Neuronal stem cell (in vitro differentiated cells): Measurements from ENCODE around the gene SRRM4.

ENCODE experiments used
- DNase-seq: peaks from one replicate; pipeline ENCODE4 v3.0.0-alpha.2; 2013; ENCODE audit warnings: low spot score
- H2AFZ ChIP-seq: one replicate; pipeline ENCODE4 v1.6.1; 2013; ENCODE audit warnings: mild to moderate bottlenecking, low read length, inconsistent platforms
- H2AK5ac ChIP-seq: 2 replicates; pipeline ENCODE4 v1.6.1; 2013; ENCODE audit warnings: low read depth, mild to moderate bottlenecking, inconsistent platforms, low read length, moderate library complexity, mixed read lengths
- H2BK120ac ChIP-seq: 2 replicates; pipeline ENCODE4 v1.6.1; 2013; ENCODE audit warnings: low read depth, mild to moderate bottlenecking, inconsistent platforms, low read length, moderate library complexity, mixed read lengths
- H2BK12ac ChIP-seq: one replicate; pipeline ENCODE4 v1.6.1; 2013; ENCODE audit warnings: low read length, inconsistent platforms
- H2BK15ac ChIP-seq: 2 replicates; pipeline ENCODE4 v1.6.1; 2013; ENCODE audit warnings: mild to moderate bottlenecking, low read length, inconsistent platforms, mixed read lengths
- H2BK5ac ChIP-seq: one replicate; pipeline ENCODE4 v1.6.1; 2013; ENCODE audit warnings: inconsistent platforms, mild to moderate bottlenecking, low read length, moderate library complexity
- H3K14ac ChIP-seq: one replicate; pipeline ENCODE4 v1.6.1; 2013; ENCODE audit warnings: low read length, inconsistent platforms
- H3K18ac ChIP-seq: 2 replicates; pipeline ENCODE4 v1.6.1; 2013; ENCODE audit warnings: low read length, inconsistent platforms
- H3K23ac ChIP-seq: 2 replicates; pipeline ENCODE4 v1.6.1; 2013; ENCODE audit warnings: low read depth, mild to moderate bottlenecking, mixed read lengths, low read length, inconsistent platforms; ENCODE audit not compliant: poor library complexity
- H3K27ac ChIP-seq: replicated peaks from 3 replicates; pipeline ENCODE4 v1.5.1; 2013; ENCODE audit warnings: low read length, inconsistent platforms
- H3K27me3 ChIP-seq, 3 experiments: 2 replicates each; pipeline ENCODE4 v1.6.1; 2013; ENCODE audit warnings: low read length in 3 of 3, mild to moderate bottlenecking in 2 of 3, inconsistent platforms in 1 of 3, low read depth in 1 of 3, mixed read lengths in 1 of 3, moderate library complexity in 1 of 3; ENCODE audit not compliant: control insufficient read depth in 3 of 3, insufficient read depth in 3 of 3
- H3K36me3 ChIP-seq, 2 donors: replicated peaks in 1 of 2; 2 replicates each; pipeline ENCODE4 v1.6.1; 2013; ENCODE audit warnings: low read length in 2 of 2; ENCODE audit not compliant: control insufficient read depth in 2 of 2, insufficient read depth in 2 of 2
- H3K4ac ChIP-seq: 2 replicates; pipeline ENCODE4 v1.6.1; 2013; ENCODE audit warnings: inconsistent platforms, mild to moderate bottlenecking, low read length, moderate library complexity
- H3K4me1 ChIP-seq, 2 donors: 1 replicate in 1 of 2; 2 replicates in 1 of 2; pipeline ENCODE4 v1.6.1; 2013; ENCODE audit warnings: low read length in 2 of 2, low read depth in 1 of 2; ENCODE audit not compliant: control insufficient read depth in 2 of 2, insufficient read depth in 1 of 2
- H3K4me2 ChIP-seq: one replicate; pipeline ENCODE4 v1.6.1; 2013; ENCODE audit warnings: mild to moderate bottlenecking, low read length, inconsistent platforms; ENCODE audit not compliant: insufficient read depth, poor library complexity, severe bottlenecking
- H3K4me3 ChIP-seq, 2 donors: 2 replicates each; pipeline ENCODE4 v1.5.1; 2013; ENCODE audit warnings: low read length in 2 of 2, mild to moderate bottlenecking in 2 of 2, inconsistent platforms in 1 of 2, moderate library complexity in 1 of 2
- H3K79me1 ChIP-seq: one replicate; pipeline ENCODE4 v1.6.1; 2013; ENCODE audit warnings: low read depth, mild to moderate bottlenecking, inconsistent platforms, low read length, moderate library complexity
- H3K9ac ChIP-seq: one replicate; pipeline ENCODE4 v1.6.1; 2013; ENCODE audit warnings: mild to moderate bottlenecking, low read depth, low read length, inconsistent platforms; ENCODE audit not compliant: poor library complexity
- H3K9me3 ChIP-seq, 2 donors: replicated peaks in 1 of 2; 2 replicates each; pipeline versions ENCODE3 to v1.6.1; 2013; ENCODE audit warnings: low read length in 2 of 2, mild to moderate bottlenecking in 2 of 2, inconsistent platforms in 1 of 2, low read depth in 1 of 2, mixed read lengths in 1 of 2, moderate library complexity in 1 of 2; ENCODE audit not compliant: control insufficient read depth in 2 of 2, insufficient read depth in 1 of 2
- H4K8ac ChIP-seq: one replicate; pipeline ENCODE4 v1.6.1; 2013; ENCODE audit warnings: low read depth, mild to moderate bottlenecking, inconsistent platforms, low read length, moderate library complexity
- H4K91ac ChIP-seq: one replicate; pipeline ENCODE4 v1.6.1; 2013; ENCODE audit warnings: low read length, low read depth, mild to moderate bottlenecking, inconsistent platforms; ENCODE audit not compliant: poor library complexity
- WGBS, 2 donors: extraction: QIAGEN DNeasy Blood & Tissue Kit; methylation state at CpG; one replicate each; pipeline ENCODE4 v1.1.7; 2013; ENCODE audit warnings: missing lambda C conversion rate in 2 of 2, mixed read lengths in 1 of 2; ENCODE audit not compliant: insufficient read length in 2 of 2, insufficient replicate concordance in 1 of 2; ENCODE audit errors: extremely low coverage in 2 of 2; 5-methylcytosine and 5-hydroxymethylcytosine counted together

The SRRM4 gene

DNA sequence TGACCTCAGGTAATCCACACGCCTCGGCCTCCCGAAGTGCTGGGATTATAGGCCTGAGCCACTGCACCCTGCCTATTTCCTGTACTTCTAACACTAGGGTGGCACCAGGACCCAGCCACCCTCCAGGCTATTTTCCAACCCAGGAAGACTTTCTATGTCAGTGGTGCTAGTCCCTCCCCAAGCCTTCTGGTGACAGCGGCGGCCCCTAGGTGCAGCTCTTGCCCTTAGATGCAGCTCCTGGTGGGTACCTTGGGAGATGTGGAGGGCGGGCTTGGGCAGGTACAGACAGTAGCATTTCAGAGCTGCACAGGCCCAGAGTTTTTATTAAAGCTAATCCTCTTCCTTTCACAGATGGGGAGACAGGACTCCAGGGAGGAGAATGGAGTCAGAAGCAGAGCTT lies 62.8 kb downstream of the SRRM4 start:
- no peak overlapping the region for H2BK120ac ChIP-seq

DNA sequence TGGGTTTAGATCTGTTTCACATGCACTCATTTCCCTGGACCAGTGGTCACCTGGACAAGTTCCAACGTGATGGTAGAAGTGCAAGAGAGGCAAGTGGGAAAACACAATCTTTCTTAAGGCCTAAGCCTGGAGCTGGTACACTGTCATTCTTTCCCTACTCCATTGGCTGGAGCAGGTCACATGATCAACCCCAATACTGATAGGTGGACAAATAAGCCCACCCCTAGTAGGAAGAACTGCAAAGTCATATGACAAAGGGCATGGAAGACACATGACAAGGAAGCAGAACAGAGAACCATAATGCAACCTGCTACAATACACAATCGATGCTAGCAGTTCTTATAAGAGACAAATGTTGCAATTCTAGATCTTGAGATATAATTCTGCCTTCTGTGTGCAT lies 66.3 kb downstream of the SRRM4 start:
- DNase-seq, result no peak
- WGBS, 2 donors, result no CpG with 5 or more reads among the region's 2 CpGs

More for the DNA sequence above, 62.8 kb downstream of the SRRM4 start:
- Histone ChIP-seq H3K18ac (no peak overlapping the region), H3K27me3 (no peaks in the 10 kb centered on the region), H2BK12ac (no peak overlapping the region), H2AK5ac (no peak overlapping the region), H3K4me3 (no peak overlapping the region), H2BK15ac (no peak overlapping the region), H3K9me3 (no peaks in the 10 kb centered on the region), H3K4me1 (no peaks in the 10 kb centered on the region), H3K4ac (no peak overlapping the region), H4K8ac (no peak overlapping the region), H3K79me1 (no peaks in the 10 kb centered on the region), H3K36me3 (no peaks in the 10 kb centered on the region), H3K4me2 (no peak overlapping the region), H3K9ac (no peak overlapping the region), H3K27ac (no peak overlapping the region), H4K91ac (no peak overlapping the region), H3K23ac (no peak overlapping the region), H3K14ac (no peak overlapping the region), H2AFZ (no peak overlapping the region), H2BK5ac (no peak overlapping the region)
- DNase-seq, result no peak
- no CpG with 5 or more reads among the region's 6 CpGs for WGBS, 2 donors

DNA sequence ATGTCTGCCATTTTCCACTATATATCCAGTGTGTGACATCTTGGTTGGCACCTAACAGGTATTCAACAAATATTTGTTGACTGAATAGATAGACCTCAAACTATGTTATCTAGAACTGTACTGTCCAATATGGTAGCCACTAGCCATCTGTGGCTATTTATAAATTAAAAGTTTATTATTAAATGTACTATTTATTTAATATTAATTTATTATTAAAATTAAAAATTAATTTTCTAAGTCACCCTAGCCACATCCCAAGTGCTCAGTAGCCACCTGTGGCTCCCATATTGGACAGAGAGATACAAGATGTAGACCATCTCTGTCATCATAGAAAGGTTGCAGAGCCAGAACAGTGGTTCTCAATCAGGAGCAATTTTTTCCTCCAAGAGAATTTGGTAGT lies 69.3 kb downstream of the SRRM4 start:
- DNase-seq, result no peak
- Histone ChIP-seq H3K9me3 (no peaks in the 10 kb centered on the region), H2AK5ac (no peak overlapping the region), H4K8ac (no peak overlapping the region), H3K18ac (no peak overlapping the region), H3K14ac (no peak overlapping the region), H2BK120ac (no peak overlapping the region), H3K27me3 (no peaks in the 10 kb centered on the region), H3K23ac (no peak overlapping the region), H4K91ac (no peak overlapping the region), H3K4ac (no peak overlapping the region), H3K27ac (no peak overlapping the region), H3K79me1 (no peaks in the 10 kb centered on the region), H3K4me2 (no peak overlapping the region), H3K9ac (no peak overlapping the region), H3K4me1 (no peaks in the 10 kb centered on the region), H2BK5ac (no peak overlapping the region), H3K4me3 (no peak overlapping the region), H3K36me3 (no peaks in the 10 kb centered on the region), H2BK12ac (no peak overlapping the region), H2BK15ac (no peak overlapping the region), H2AFZ (no peak overlapping the region)

More for the DNA sequence above, 66.3 kb downstream of the SRRM4 start:
- Histone ChIP-seq H3K23ac (no peak overlapping the region), H3K79me1 (no peaks in the 10 kb centered on the region), H2BK15ac (no peak overlapping the region), H3K18ac (no peak overlapping the region), H3K4me3 (no peak overlapping the region), H3K9me3 (no peaks in the 10 kb centered on the region), H3K4me1 (no peaks in the 10 kb centered on the region), H3K36me3 (no peaks in the 10 kb centered on the region), H2AFZ (no peak overlapping the region), H3K27me3 (no peaks in the 10 kb centered on the region), H2BK12ac (no peak overlapping the region), H3K27ac (no peak overlapping the region), H3K14ac (no peak overlapping the region), H2BK120ac (no peak overlapping the region), H2BK5ac (no peak overlapping the region), H3K9ac (no peak overlapping the region), H3K4ac (no peak overlapping the region), H4K91ac (no peak overlapping the region), H3K4me2 (no peak overlapping the region), H2AK5ac (no peak overlapping the region), H4K8ac (no peak overlapping the region)

DNA sequence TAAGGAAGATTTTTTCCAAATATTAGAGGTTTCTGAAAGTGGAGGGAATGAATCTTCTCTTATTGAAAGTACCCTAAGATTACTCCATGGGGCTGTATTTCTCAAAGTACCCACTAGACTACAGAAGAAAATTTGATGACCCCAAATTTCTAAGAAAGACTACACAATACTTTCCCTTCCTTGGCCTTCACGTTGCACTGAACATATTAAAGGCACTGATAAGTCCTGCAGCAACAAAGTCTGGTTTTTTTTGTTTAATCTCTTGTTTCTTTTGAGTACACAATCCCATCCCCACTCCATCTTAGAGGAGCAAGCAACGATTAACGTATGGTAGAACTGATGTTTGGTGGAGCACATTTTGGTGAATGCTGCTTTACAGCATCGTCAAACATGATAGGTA lies 70.1 kb downstream of the SRRM4 start:
- no peak overlapping the region for H2BK5ac ChIP-seq
- no peak overlapping the region for H3K4ac ChIP-seq
- no peak overlapping the region for H2AFZ ChIP-seq
- no peak overlapping the region for H3K23ac ChIP-seq
- no peak overlapping the region for H3K18ac ChIP-seq
- no peak overlapping the region for H3K14ac ChIP-seq
- no peaks in the 10 kb centered on the region for H3K79me1 ChIP-seq
- no CpG with 5 or more reads among the region's 4 CpGs for WGBS, 2 donors
- no peaks in the 10 kb centered on the region for H3K36me3 ChIP-seq
- H3K27ac ChIP-seq, result no peak overlapping the region
- no peak for DNase-seq
- H3K4me3 ChIP-seq, result no peak overlapping the region
- H3K4me1 ChIP-seq, result no peaks in the 10 kb centered on the region
- H3K27me3 ChIP-seq, result no peaks in the 10 kb centered on the region
- no peak overlapping the region for H2BK120ac ChIP-seq
- H3K9me3 ChIP-seq, result no peaks in the 10 kb centered on the region
- no peak overlapping the region for H3K4me2 ChIP-seq
- no peak overlapping the region for H3K9ac ChIP-seq
- no peak overlapping the region for H2BK12ac ChIP-seq
- H2BK15ac ChIP-seq, result no peak overlapping the region
- no peak overlapping the region for H4K91ac ChIP-seq
- H2AK5ac ChIP-seq, result no peak overlapping the region
- H4K8ac ChIP-seq, result no peak overlapping the region
